HepG2 (cell line): Measurements from ENCODE around the gene PLXNA4. TPM values are rescaled to one million over a fixed set of nuclear protein-coding genes. Genes with fewer than 3 reads are reported as not detected.

Source experiments
- ATAC-seq: fragments of 200-7000 bp; cut with Tn5 transposase; 3 replicates; pipeline ENCODE4 v1.9.1; 2020; ENCODE audit warnings: mild to moderate bottlenecking, moderate library complexity
- BruUV-seq: library from RNA; stranded (reverse); fragments of 400-500 nt; replicated peaks from 2 replicates; lab custom pipeline; 2021; lab: Mats Ljungman, UMichigan
- CTCF ChIA-PET: fragments of 300-600 bp; formaldehyde crosslinking; extraction: SDS; loops from one replicate; lab custom pipeline; 2021; ENCODE audit warnings: low total read pairs, inconsistent platforms, low intra/inter-chr PET ratio; lab: Yijun Ruan, JAX
- POLR2A ChIA-PET: fragments of 350-600 bp; sonication (Branson Sonifier 250); formaldehyde crosslinking; loops from one replicate; lab custom pipeline; 2020; ENCODE audit warnings: antibody characterized with exemption, inconsistent platforms; lab: Yijun Ruan, JAX
- DNase-seq: peaks from one replicate; pipeline ENCODE4 v3.0.0-alpha.2; 2015; ENCODE audit warnings: low spot score
- FAIRE-seq: peaks from 3 replicates; lab custom pipeline; 2011; peaks lifted over from hg19 to GRCh38; lab: Jason Lieb, UNC
- H2AFZ ChIP-seq: one replicate; pipeline ENCODE4 v1.6.1; 2011; ENCODE audit warnings: low read length, inconsistent platforms
- H3K27ac ChIP-seq: fragments of 300-600 bp; 3 replicates; pipeline ENCODE4 v1.8.0; 2011; ENCODE audit warnings: mixed run types, mild to moderate bottlenecking, mixed read lengths, low read length, inconsistent platforms; ENCODE audit not compliant: insufficient read depth; ENCODE audit errors: extremely low read length
- H3K27me3 ChIP-seq, 2 experiments: fragments of 200-600 bp in 1 of 2; 2 replicates in 1 of 2; 3 replicates in 1 of 2; pipeline versions ENCODE4 v1.6.0 to v1.8.0; 2011; ENCODE audit warnings: low read length in 2 of 2, mild to moderate bottlenecking in 2 of 2, moderate library complexity in 2 of 2, inconsistent platforms in 1 of 2; ENCODE audit not compliant: insufficient read depth in 2 of 2, control insufficient read depth in 1 of 2
- H3K36me3 ChIP-seq, 2 experiments: fragments of 200-600 bp in 1 of 2; replicated peaks in 1 of 2; 2 replicates in 1 of 2; 3 replicates in 1 of 2; pipeline versions ENCODE4 v1.5.1 to v1.8.0; 2011; ENCODE audit warnings: low read length in 2 of 2, inconsistent platforms in 1 of 2; ENCODE audit not compliant: insufficient read depth in 2 of 2, control insufficient read depth in 1 of 2
- H3K4me1 ChIP-seq: 2 replicates; pipeline ENCODE4 v1.5.1; 2012; ENCODE audit warnings: low read length, inconsistent platforms; ENCODE audit not compliant: insufficient read depth
- H3K4me2 ChIP-seq: 2 replicates; pipeline ENCODE4 v1.6.0; 2011; ENCODE audit warnings: low read depth, low read length, inconsistent platforms
- H3K4me3 ChIP-seq, 3 experiments: fragments of 200-600 bp in 1 of 3; sonication (generic), shearing (Covaris generic) in 1 of 3; replicated peaks in 1 of 3; 2 replicates each; pipeline ENCODE4 v1.5.1; 2011 to 2016; ENCODE audit warnings: low read length in 3 of 3, inconsistent platforms in 2 of 3, low read depth in 2 of 3, mild to moderate bottlenecking in 2 of 3, control low read depth in 1 of 3, mixed read lengths in 1 of 3; ENCODE audit not compliant: insufficient read depth in 1 of 3
- H3K79me2 ChIP-seq: one replicate; pipeline ENCODE4 v1.6.1; 2011; ENCODE audit warnings: low read length, inconsistent platforms; ENCODE audit not compliant: insufficient read depth
- H3K9ac ChIP-seq: 2 replicates; pipeline ENCODE4 v1.6.0; 2011; ENCODE audit warnings: mild to moderate bottlenecking, low read depth, low read length, inconsistent platforms; ENCODE audit not compliant: insufficient read depth
- H3K9me3 ChIP-seq: 2 replicates; pipeline ENCODE4 v1.5.1; 2012; ENCODE audit warnings: mild to moderate bottlenecking, low read length
- H4K20me1 ChIP-seq: 2 replicates; pipeline ENCODE4 v1.6.0; 2011; ENCODE audit warnings: inconsistent platforms, mild to moderate bottlenecking, low read length, moderate library complexity; ENCODE audit not compliant: insufficient read depth
- ARNT2 ChIP-seq: sonication (generic); formaldehyde crosslinking; IDR thresholded peaks from 2 replicates; pipeline ENCODE4 v1.8.0; 2022; ENCODE audit warnings: mild to moderate bottlenecking, low read depth, missing genetic modification reagents, moderate library complexity
- ELK4 ChIP-seq: sonication (generic); formaldehyde crosslinking; IDR thresholded peaks from 2 replicates; pipeline ENCODE4 v1.9.0; 2021; ENCODE audit warnings: missing genetic modification reagents, borderline replicate concordance
- HDAC6 ChIP-seq: fragments of 200-600 bp; sonication (generic); IDR thresholded peaks from 2 replicates; pipeline ENCODE4 v1.7.0; 2017; ENCODE audit warnings: mild to moderate bottlenecking, antibody characterized with exemption, low read length, low read depth
- ISX ChIP-seq: sonication (generic); formaldehyde crosslinking; conservative IDR thresholded peaks from 2 replicates; pipeline ENCODE4 v1.5.0; 2020; ENCODE audit warnings: missing genetic modification reagents
- KLF6 ChIP-seq: IDR thresholded peaks from 2 replicates; pipeline ENCODE4 v1.8.0; 2016; ENCODE audit warnings: missing biosample characterization, missing genetic modification reagents
- MED13 ChIP-seq: sonication (generic); formaldehyde crosslinking; IDR thresholded peaks from 2 replicates; pipeline ENCODE4 v1.5.0; 2020; ENCODE audit warnings: missing genetic modification reagents
- PLRG1 ChIP-seq: fragments of 450-650 bp; conservative IDR thresholded peaks from 2 replicates; pipeline ENCODE4 v1.6.1; 2016
- RFX3 ChIP-seq: IDR thresholded peaks from 2 replicates; pipeline ENCODE4 v1.6.1; 2016; ENCODE audit warnings: missing biosample characterization, missing genetic modification reagents
- TEAD2 ChIP-seq: sonication (generic); formaldehyde crosslinking; IDR thresholded peaks from 2 replicates; pipeline ENCODE4 v1.9.0; 2021; ENCODE audit warnings: missing genetic modification reagents
- ZNF225 ChIP-seq: sonication (generic); formaldehyde crosslinking; IDR thresholded peaks from 2 replicates; pipeline ENCODE4 v1.4.0; 2020; ENCODE audit warnings: mild to moderate bottlenecking, missing genetic modification reagents
- ZNF232 ChIP-seq: sonication (generic); formaldehyde crosslinking; IDR thresholded peaks from 2 replicates; pipeline ENCODE4 v1.4.0; 2020; ENCODE audit warnings: missing genetic modification reagents, borderline replicate concordance
- ZNF382 ChIP-seq: sonication (generic); formaldehyde crosslinking; IDR thresholded peaks from 2 replicates; pipeline ENCODE4 v1.5.0; 2020; ENCODE audit warnings: missing genetic modification reagents, mild to moderate bottlenecking, borderline replicate concordance
- ZNF574 ChIP-seq: sonication (generic); formaldehyde crosslinking; IDR thresholded peaks from 2 replicates; pipeline ENCODE4 v1.4.0; 2020; ENCODE audit warnings: missing genetic modification reagents
- ZNF687 ChIP-seq: sonication (generic); formaldehyde crosslinking; IDR thresholded peaks from 2 replicates; pipeline ENCODE4 v1.5.1; 2020; ENCODE audit warnings: mild to moderate bottlenecking, missing genetic modification reagents, moderate library complexity
- WGBS: methylation state at CpG from one replicate; pipeline ENCODE4 v1.1.6; 2017; ENCODE audit warnings: low lambda C conversion rate; 5-methylcytosine and 5-hydroxymethylcytosine counted together
- in situ Hi-C: cut with HindIII; loops from 2 replicates; pipeline ENCODE4 v1.10.0; 2017; ENCODE audit warnings: low pct_unique_long_range_greater_than_20kb; ENCODE audit not compliant: extremely low pct_ligation_motif_present
- intact Hi-C: fragments of 100-400 bp; cut with micrococcal nuclease; formaldehyde crosslinking; loops from one replicate; pipeline ENCODE4 v1.10.0; 2022; ENCODE audit not compliant: unreplicated experiment
- polyA plus RNA-seq, 8 experiments: library from polyadenylated mRNA; depleted of rRNA in 3 of 8; stranded (reverse) in 7 of 8; unstranded in 1 of 8; fragments of >200 nt; fragmentation: Illumina TruSeq in 4 of 8; extraction: Trizol in 4 of 8; gene quantifications; 2 replicates each; pipeline versions ENCODE4 v1.2.1 to v1.2.3, GENCODE V29; 2011 to 2016; ENCODE audit warnings: low read depth in 4 of 8, missing spikeins in 1 of 8, mixed read lengths in 1 of 8; ENCODE audit not compliant: insufficient read depth in 1 of 8
- total RNA-seq, 5 experiments: library from RNA; depleted of rRNA; stranded (reverse); fragments of >200 nt; fragmentation: Illumina TruSeq; extraction: Trizol; gene quantifications; 2 replicates each; pipeline ENCODE4 v1.2.3, GENCODE V29; 2016; ENCODE audit warnings: low read depth in 1 of 5

PLXNA4 gene
- total and polyA plus RNA-seq, 2 of the 13 experiments (the other 11 are each of a cell fraction or from before 2014, with no cell fraction given) = 0.01 to 0.04 TPM

- no peak for TF ChIP-seq ELK4 (CRISPR knock-in tag)
Observed at GRCh38 chr7:132622081-132622480, 45.8 kb upstream of the PLXNA4 start (continued).

GRCh38 chr7:132619967-132620366, 43.7 kb upstream of the PLXNA4 start:
- DNase-seq (no peak), FAIRE-seq (no peak), ATAC-seq (no peak)
- Histone ChIP-seq H3K4me2 (no peak overlapping the region), H3K4me3 (no peak overlapping the region), H3K79me2 (no peaks in the 10 kb centered on the region), H3K9ac (no peak overlapping the region), H3K4me1 (no peaks in the 10 kb centered on the region), H2AFZ (no peak overlapping the region), H3K27me3 (peaks cover 2 to 26% of the 10 kb centered on the region in 2 experiments; a peak in 3 of 5 replicates), H4K20me1 (no peaks in the 10 kb centered on the region), H3K36me3 (no peaks in the 10 kb centered on the region), H3K9me3 (no peaks in the 10 kb centered on the region), H3K27ac (no peak overlapping the region)
- no TSS peak for BruUV-seq
- in situ Hi-C loops = no loop called here
- intact Hi-C loops = no loop called here
- 63% methylated on average over 6 of the region's 6 CpGs for WGBS
- ChIA-PET CTCF (no interaction called here), POLR2A (no interaction called here)
- TF ChIP-seq ZNF232 (CRISPR knock-in tag) (no peak), KLF6 (CRISPR knock-in tag) (no peak), ZNF687 (CRISPR knock-in tag) (no peak), MED13 (CRISPR knock-in tag) (no peak), ZNF574 (CRISPR knock-in tag) (no peak), TEAD2 (CRISPR knock-in tag) (no peak), ZNF225 (no peak), HDAC6 (no peak), ZNF382 (CRISPR knock-in tag) (no peak), ARNT2 (no peak), RFX3 (CRISPR knock-in tag) (no peak), PLRG1 (no peak), ISX (no peak)
